WTC11 (cell line): ENCODE measurements around the gene RASIP1. TPM values are rescaled to one million over a fixed set of nuclear protein-coding genes. Genes with fewer than 3 reads are reported as not detected.

ENCODE experiments used
- ATAC-seq: fragments of 200-7000 bp; cut with Tn5 transposase; 2 replicates; pipeline ENCODE4 v1.10.0; 2021; ENCODE audit warnings: mild to moderate bottlenecking, moderate library complexity
- CTCF ChIA-PET: fragments of 300-600 bp; sonication (Branson Sonifier 250); formaldehyde crosslinking; loops from one replicate; lab custom pipeline; 2021; ENCODE audit warnings: antibody characterized with exemption; lab: Charles Lee
- POLR2A ChIA-PET: fragments of 350-600 bp; sonication (Branson Sonifier 250); formaldehyde crosslinking; loops from one replicate; lab custom pipeline; 2021; ENCODE audit warnings: antibody characterized with exemption; lab: Charles Lee
- DNase-seq: peaks from one replicate; pipeline ENCODE4 v3.0.0; 2021; ENCODE audit warnings: low spot score
- H3K27ac Mint-ChIP-seq: 2 replicates; pipeline ENCODE4 v1.8.0; 2021; ENCODE audit warnings: mixed read lengths
- H3K27me3 Mint-ChIP-seq: 2 replicates; pipeline ENCODE4 v1.8.0; 2021; ENCODE audit warnings: low read depth, mild to moderate bottlenecking, moderate library complexity, mixed read lengths
- H3K36me3 Mint-ChIP-seq: 2 replicates; pipeline ENCODE4 v1.8.0; 2021; ENCODE audit warnings: mixed read lengths
- H3K4me1 Mint-ChIP-seq: 2 replicates; pipeline ENCODE4 v1.8.0; 2022; ENCODE audit warnings: mixed read lengths
- H3K4me3 Mint-ChIP-seq: 2 replicates; pipeline ENCODE4 v1.8.0; 2021; ENCODE audit warnings: mild to moderate bottlenecking, moderate library complexity, mixed read lengths
- H3K9me3 Mint-ChIP-seq: 2 replicates; pipeline ENCODE4 v1.8.0; 2021; ENCODE audit warnings: mixed read lengths
- ATF1 ChIP-seq: sonication (generic); formaldehyde crosslinking; IDR thresholded peaks from 2 replicates; pipeline ENCODE4 v1.8.1; 2023; ENCODE audit warnings: mild to moderate bottlenecking, moderate library complexity, missing genetic modification reagents
- CTCF ChIP-seq: fragments of 200-600 bp; IDR thresholded peaks from 2 replicates; pipeline ENCODE4 v1.8.0; 2022; ENCODE audit warnings: antibody characterized with exemption
- FOXP4 ChIP-seq: sonication (generic); formaldehyde crosslinking; IDR thresholded peaks from 2 replicates; pipeline ENCODE4 v1.8.0; 2022; ENCODE audit warnings: mild to moderate bottlenecking, missing genetic modification reagents
- GABPB1 ChIP-seq: sonication (generic); formaldehyde crosslinking; IDR thresholded peaks from 2 replicates; pipeline ENCODE4 v1.8.1; 2023; ENCODE audit warnings: mild to moderate bottlenecking, missing genetic modification reagents
- GRHL2 ChIP-seq: fragments of 250-450 bp; sonication (Bioruptor Pico); IDR thresholded peaks from 2 replicates; pipeline ENCODE4 v1.8.0; 2022; ENCODE audit warnings: mild to moderate bottlenecking, moderate library complexity; ENCODE audit not compliant: insufficient replicate concordance, severe bottlenecking
- GTF2I ChIP-seq: fragments of 250-450 bp; sonication (Bioruptor Pico); conservative IDR thresholded peaks from 2 replicates; pipeline ENCODE4 v1.4.0; 2021; ENCODE audit warnings: mild to moderate bottlenecking
- MAX ChIP-seq: sonication (generic); formaldehyde crosslinking; IDR thresholded peaks from 2 replicates; pipeline ENCODE4 v1.8.0; 2022; ENCODE audit warnings: mild to moderate bottlenecking, missing genetic modification reagents
- MXD4 ChIP-seq: fragments of 250-450 bp; sonication (Bioruptor Pico); IDR thresholded peaks from 2 replicates; pipeline ENCODE4 v1.8.0; 2021; ENCODE audit warnings: mild to moderate bottlenecking, moderate library complexity, borderline replicate concordance
- NFYB ChIP-seq: sonication (generic); formaldehyde crosslinking; conservative IDR thresholded peaks from 2 replicates; pipeline ENCODE4 v1.8.0; 2022; ENCODE audit warnings: low read depth, missing genetic modification reagents
- NR2C2 ChIP-seq: sonication (generic); formaldehyde crosslinking; IDR thresholded peaks from 2 replicates; pipeline ENCODE4 v1.8.0; 2022; ENCODE audit warnings: mild to moderate bottlenecking, missing genetic modification reagents
- PRRX2 ChIP-seq: fragments of 250-450 bp; sonication (Bioruptor Pico); IDR thresholded peaks from 2 replicates; pipeline ENCODE4 v1.8.0; 2021; ENCODE audit warnings: mild to moderate bottlenecking
- SMAD4 ChIP-seq: sonication (generic); formaldehyde crosslinking; IDR thresholded peaks from 2 replicates; pipeline ENCODE4 v1.8.0; 2022; ENCODE audit warnings: mild to moderate bottlenecking, missing genetic modification reagents
- TEAD1 ChIP-seq: sonication (generic); formaldehyde crosslinking; IDR thresholded peaks from 2 replicates; pipeline ENCODE4 v1.8.0; 2022; ENCODE audit warnings: mild to moderate bottlenecking, missing genetic modification reagents
- ZBTB43 ChIP-seq: sonication (generic); formaldehyde crosslinking; IDR thresholded peaks from 2 replicates; pipeline ENCODE4 v1.8.1; 2023; ENCODE audit warnings: mild to moderate bottlenecking, missing genetic modification reagents
- ZNF281 ChIP-seq: sonication (generic); formaldehyde crosslinking; IDR thresholded peaks from 2 replicates; pipeline ENCODE4 v1.8.0; 2023; ENCODE audit warnings: mild to moderate bottlenecking, missing genetic modification reagents
- total RNA-seq: library from RNA; stranded (reverse); gene quantifications from 3 replicates; pipeline ENCODE4 v1.2.3, GENCODE V29; 2021
- TF ChIP-seq, protein P1 (sequence below): sonication (generic); formaldehyde crosslinking; IDR thresholded peaks from 2 replicates; pipeline ENCODE4 v1.8.1; 2023; ENCODE audit warnings: mild to moderate bottlenecking, missing genetic modification reagents, moderate library complexity
- TF ChIP-seq, protein P2 (sequence below): fragments of 250-450 bp; sonication (Bioruptor Pico); IDR thresholded peaks from 2 replicates; pipeline ENCODE4 v1.9.0; 2021; ENCODE audit warnings: mild to moderate bottlenecking

The RASIP1 gene
- total RNA-seq, 1 experiment from 2014 or later: 4.4 TPM

GRCh38 chr19:48760504-48761205 lies 20.2 kb upstream of the RASIP1 start:
- Mint-ChIP-seq H3K27ac (no peak overlapping the region), H3K4me1 (peaks cover 6% of the 10 kb centered on the region), H3K4me3 (no peak overlapping the region), H3K36me3 (no peaks in the 10 kb centered on the region), H3K9me3 (no peaks in the 10 kb centered on the region), H3K27me3 (peaks cover 37% of the 10 kb centered on the region)
- POLR2A ChIA-PET: interaction anchor here (0.6 kb wide), 1 partner anchor 47 kb away, joined by 3 read pairs; no protein-coding TSS in a partner anchor
- CTCF ChIA-PET: interaction anchor here (0.9 kb wide), 2 partner anchors 52 to 82 kb away, joined by 3 read pairs; no protein-coding TSS in a partner anchor
- TF ChIP-seq TEAD1 (CRISPR knock-in tag) (no peak), ZBTB43 (CRISPR knock-in tag) (no peak), SMAD4 (no peak), NFYB (CRISPR knock-in tag) (no peak), CTCF (no peak), PRRX2 (CRISPR knock-in tag) (no peak), GTF2I (CRISPR knock-in tag) (no peak), GRHL2 (CRISPR knock-in tag) (no peak), ZNF281 (no peak)
- TF ChIP-seq, protein P1, sequence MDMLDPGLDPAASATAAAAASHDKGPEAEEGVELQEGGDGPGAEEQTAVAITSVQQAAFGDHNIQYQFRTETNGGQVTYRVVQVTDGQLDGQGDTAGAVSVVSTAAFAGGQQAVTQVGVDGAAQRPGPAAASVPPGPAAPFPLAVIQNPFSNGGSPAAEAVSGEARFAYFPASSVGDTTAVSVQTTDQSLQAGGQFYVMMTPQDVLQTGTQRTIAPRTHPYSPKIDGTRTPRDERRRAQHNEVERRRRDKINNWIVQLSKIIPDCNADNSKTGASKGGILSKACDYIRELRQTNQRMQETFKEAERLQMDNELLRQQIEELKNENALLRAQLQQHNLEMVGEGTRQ (CRISPR knock-in tag): no peak
- DNase-seq (no peak), ATAC-seq (no peak)

DNA sequence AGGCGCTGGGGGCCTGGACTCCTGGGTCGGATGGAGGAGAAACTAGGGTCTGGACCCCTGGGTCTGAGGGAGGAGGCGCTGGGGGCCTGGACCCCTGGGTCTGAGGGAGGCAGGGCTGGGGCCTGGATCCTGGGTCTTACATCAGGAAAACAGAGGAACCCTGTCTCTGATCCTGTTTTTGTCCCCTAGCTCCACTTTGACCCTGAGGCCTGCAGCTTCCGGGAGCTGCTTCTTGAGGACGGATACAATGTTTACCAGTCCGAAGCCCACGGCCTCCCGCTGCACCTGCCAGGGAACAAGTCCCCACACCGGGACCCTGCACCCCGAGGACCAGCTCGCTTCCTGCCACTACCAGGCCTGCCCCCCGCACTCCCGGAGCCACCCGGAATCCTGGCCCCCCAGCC lies 17.3 kb upstream of the RASIP1 start:
- Mint-ChIP-seq H3K4me3 (no peak overlapping the region), H3K27ac (no peak overlapping the region), H3K36me3 (no peaks in the 10 kb centered on the region), H3K27me3 (peaks cover 24% of the 10 kb centered on the region), H3K4me1 (peaks cover 32% of the 10 kb centered on the region), H3K9me3 (no peaks in the 10 kb centered on the region)
- CTCF ChIA-PET: interaction anchor here (0.7 to 1.4 kb wide), 4 partner anchors 11 to 139 kb away, joined by 3 to 4 read pairs (median 3); partner anchors contain the start of genes IZUMO1, RPL18 and SPHK2
- no peak for DNase-seq
- no peak for ATAC-seq
- POLR2A ChIA-PET: no interaction called here
- TF ChIP-seq FOXP4 (CRISPR knock-in tag) (no peak), ATF1 (no peak), GABPB1 (0 out of 2 replicates have a peak, but pooled peaks have one; percentile 32), ZNF281 (no peak), MAX (no peak), MXD4 (no peak), NR2C2 (no peak)
- TF ChIP-seq, protein P2, sequence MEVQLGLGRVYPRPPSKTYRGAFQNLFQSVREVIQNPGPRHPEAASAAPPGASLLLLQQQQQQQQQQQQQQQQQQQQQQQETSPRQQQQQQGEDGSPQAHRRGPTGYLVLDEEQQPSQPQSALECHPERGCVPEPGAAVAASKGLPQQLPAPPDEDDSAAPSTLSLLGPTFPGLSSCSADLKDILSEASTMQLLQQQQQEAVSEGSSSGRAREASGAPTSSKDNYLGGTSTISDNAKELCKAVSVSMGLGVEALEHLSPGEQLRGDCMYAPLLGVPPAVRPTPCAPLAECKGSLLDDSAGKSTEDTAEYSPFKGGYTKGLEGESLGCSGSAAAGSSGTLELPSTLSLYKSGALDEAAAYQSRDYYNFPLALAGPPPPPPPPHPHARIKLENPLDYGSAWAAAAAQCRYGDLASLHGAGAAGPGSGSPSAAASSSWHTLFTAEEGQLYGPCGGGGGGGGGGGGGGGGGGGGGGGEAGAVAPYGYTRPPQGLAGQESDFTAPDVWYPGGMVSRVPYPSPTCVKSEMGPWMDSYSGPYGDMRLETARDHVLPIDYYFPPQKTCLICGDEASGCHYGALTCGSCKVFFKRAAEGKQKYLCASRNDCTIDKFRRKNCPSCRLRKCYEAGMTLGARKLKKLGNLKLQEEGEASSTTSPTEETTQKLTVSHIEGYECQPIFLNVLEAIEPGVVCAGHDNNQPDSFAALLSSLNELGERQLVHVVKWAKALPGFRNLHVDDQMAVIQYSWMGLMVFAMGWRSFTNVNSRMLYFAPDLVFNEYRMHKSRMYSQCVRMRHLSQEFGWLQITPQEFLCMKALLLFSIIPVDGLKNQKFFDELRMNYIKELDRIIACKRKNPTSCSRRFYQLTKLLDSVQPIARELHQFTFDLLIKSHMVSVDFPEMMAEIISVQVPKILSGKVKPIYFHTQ: no peak
